SU-DHL-6 (cell line): ENCODE measurements around the gene MPC2.

Source experiments
- H2AFZ ChIP-seq: fragments of 200-600 bp; sonication (generic); 2 replicates; pipeline ENCODE4 v1.6.1; 2014; ENCODE audit warnings: low read depth, mild to moderate bottlenecking, moderate library complexity, mixed read lengths, antibody characterized with exemption, low read length; ENCODE audit not compliant: severe bottlenecking
- H3F3A ChIP-seq: fragments of 200-600 bp; shearing (Covaris generic); 2 replicates; pipeline ENCODE4 v1.6.0; 2016; ENCODE audit warnings: antibody characterized with exemption, mild to moderate bottlenecking; ENCODE audit not compliant: insufficient read depth
- H3K27ac ChIP-seq: fragments of 200-600 bp; sonication (generic); 2 replicates; pipeline ENCODE4 v1.5.1; 2016; ENCODE audit warnings: low read depth, mild to moderate bottlenecking, low read length, moderate library complexity, mixed read lengths
- H3K27me3 ChIP-seq: fragments of 200-600 bp; sonication (generic), shearing (Covaris generic); 2 replicates; pipeline ENCODE4 v1.6.0; 2014; ENCODE audit warnings: mild to moderate bottlenecking, low read length
- H3K36me3 ChIP-seq: fragments of 200-600 bp; sonication (generic); 2 replicates; pipeline ENCODE4 v1.6.1; 2014; ENCODE audit warnings: mild to moderate bottlenecking, low read length, mixed read lengths
- H3K4me2 ChIP-seq: fragments of 300-600, 200-600 bp; shearing (Covaris generic), sonication (generic); 2 replicates; pipeline ENCODE4 v1.6.0; 2014; ENCODE audit warnings: low read length, low read depth, mild to moderate bottlenecking; ENCODE audit not compliant: poor library complexity, severe bottlenecking
- H3K4me3 ChIP-seq: fragments of 200-600 bp; sonication (generic); 2 replicates; pipeline ENCODE4 v1.5.1; 2014; ENCODE audit warnings: antibody characterized with exemption, low read length, mild to moderate bottlenecking, mixed read lengths; ENCODE audit not compliant: insufficient read depth, poor library complexity, severe bottlenecking
- H3K79me2 ChIP-seq: fragments of 200-600 bp; sonication (generic); 2 replicates; pipeline ENCODE4 v1.6.1; 2014; ENCODE audit warnings: mild to moderate bottlenecking, low read length, moderate library complexity; ENCODE audit not compliant: insufficient read depth
- H3K9ac ChIP-seq: fragments of 200-600 bp; sonication (generic); 2 replicates; pipeline ENCODE4 v1.7.0; 2014; ENCODE audit warnings: mild to moderate bottlenecking, low read length
- H3K9me2 ChIP-seq: fragments of 200-600 bp; sonication (generic); replicated peaks from 2 replicates; pipeline ENCODE4 v1.6.1; 2014; ENCODE audit warnings: low read length; ENCODE audit not compliant: insufficient read depth
- H3K9me3 ChIP-seq: fragments of 200-600 bp; sonication (generic); 2 replicates; pipeline ENCODE4 v1.6.1; 2014; ENCODE audit warnings: low read length, mixed read lengths; ENCODE audit not compliant: insufficient read depth
- H4K20me1 ChIP-seq: fragments of 200-600 bp; sonication (generic); 2 replicates; pipeline ENCODE4 v1.6.1; 2014; ENCODE audit warnings: low read depth, mild to moderate bottlenecking, antibody characterized with exemption, low read length, moderate library complexity, mixed read lengths
- CTCF ChIP-seq: fragments of 200-600 bp; sonication (generic); IDR thresholded peaks from one replicate; pipeline ENCODE4 v1.5.1; 2017; ENCODE audit warnings: antibody characterized with exemption, mild to moderate bottlenecking, low read length, moderate library complexity; ENCODE audit not compliant: insufficient read depth, poor library complexity, severe bottlenecking
- EZH2phosphoT487 ChIP-seq: fragments of 200-600 bp; sonication (generic), shearing (Covaris generic); conservative IDR thresholded peaks from 2 replicates; pipeline ENCODE4 v1.6.1; 2018; ENCODE audit warnings: mild to moderate bottlenecking, antibody characterized with exemption, low read length, moderate library complexity, mixed read lengths

MPC2 gene

GRCh38 chr1:167922611-167923074 is 14.2 kb downstream of the MPC2 start:
- H3K9me2 ChIP-seq = no peaks in the 10 kb centered on the region
- H3K27me3 ChIP-seq = no peaks in the 10 kb centered on the region
- no peaks in the 10 kb centered on the region for H3K9me3 ChIP-seq
- no peak overlapping the region for H3K9ac ChIP-seq
- peaks cover 3% of the 10 kb centered on the region; the same call in 1 of the 2 replicates for H3K36me3 ChIP-seq
- no peak for TF ChIP-seq CTCF
- no peak for TF ChIP-seq EZH2phosphoT487
- no peaks in the 10 kb centered on the region for H4K20me1 ChIP-seq
- H2AFZ ChIP-seq = no peak overlapping the region
- no peaks in the 10 kb centered on the region for H3K79me2 ChIP-seq
- no peak overlapping the region for H3K27ac ChIP-seq
- no peak overlapping the region for H3K4me3 ChIP-seq
- no peak overlapping the region for H3K4me2 ChIP-seq
- H3F3A ChIP-seq = no peaks in the 10 kb centered on the region

GRCh38 chr1:167922023-167922422 is 14.8 kb downstream of the MPC2 start:
- Histone ChIP-seq H3K27ac (no peak overlapping the region), H3K27me3 (no peaks in the 10 kb centered on the region), H3K9ac (no peak overlapping the region), H3K36me3 (peaks cover 3% of the 10 kb centered on the region; the same call in 1 of the 2 replicates), H3K9me2 (no peaks in the 10 kb centered on the region), H3K4me3 (no peak overlapping the region), H3K79me2 (no peaks in the 10 kb centered on the region), H2AFZ (no peak overlapping the region), H4K20me1 (no peaks in the 10 kb centered on the region), H3F3A (no peaks in the 10 kb centered on the region), H3K9me3 (no peaks in the 10 kb centered on the region), H3K4me2 (no peak overlapping the region)
- TF ChIP-seq CTCF (no peak), EZH2phosphoT487 (no peak)

- Histone ChIP-seq H3K9me3 (no peaks in the 10 kb centered on the region), H2AFZ (no peak overlapping the region), H3K27ac (no peak overlapping the region), H3K9ac (no peak overlapping the region), H3F3A (no peaks in the 10 kb centered on the region), H3K4me3 (no peak overlapping the region), H4K20me1 (no peaks in the 10 kb centered on the region), H3K27me3 (no peaks in the 10 kb centered on the region), H3K36me3 (no peaks in the 10 kb centered on the region; the same call in 1 of the 2 replicates), H3K4me2 (no peak overlapping the region), H3K9me2 (no peaks in the 10 kb centered on the region), H3K79me2 (no peaks in the 10 kb centered on the region)
- TF ChIP-seq EZH2phosphoT487 (no peak), CTCF (no peak)
Measured at GRCh38 chr1:167916766-167917511, 19.9 kb downstream of the MPC2 start.
